T-helper 1 cell treated with Interleukin-12 subunit alpha and Interleukin-12 subunit beta and Interleukin-4 antibody, amounts not matched to agents 30 μg/mL and 1 μg/mL, for 36 hours (primary cell): ENCODE measurements around the gene CLASP1.
A peak's percentile ranks its signal among the peaks of the same experiment; 100 is the strongest.
"Not testable (repeated sequence)": the region's sequence is repeated elsewhere in the genome, so short reads cannot be mapped to it uniquely, and the experiment has no call there.

Experiments used
- H3K27ac Mint-ChIP-seq: one replicate; pipeline ENCODE4 v1.8.0; 2021; ENCODE audit warnings: mild to moderate bottlenecking, mixed read lengths
- H3K27me3 Mint-ChIP-seq: one replicate; pipeline ENCODE4 v1.8.0; 2021; ENCODE audit warnings: low read depth, mixed read lengths
- H3K36me3 Mint-ChIP-seq: one replicate; pipeline ENCODE4 v1.8.0; 2021; ENCODE audit warnings: low read depth, mixed read lengths
- H3K4me1 Mint-ChIP-seq: one replicate; pipeline ENCODE4 v1.8.0; 2021; ENCODE audit warnings: low read depth, mixed read lengths
- H3K4me3 Mint-ChIP-seq: one replicate; pipeline ENCODE4 v1.8.0; 2021; ENCODE audit warnings: mild to moderate bottlenecking, moderate library complexity, mixed read lengths
- H3K9me3 Mint-ChIP-seq: one replicate; pipeline ENCODE4 v1.8.0; 2021; ENCODE audit warnings: mixed read lengths

Gene CLASP1

DNA sequence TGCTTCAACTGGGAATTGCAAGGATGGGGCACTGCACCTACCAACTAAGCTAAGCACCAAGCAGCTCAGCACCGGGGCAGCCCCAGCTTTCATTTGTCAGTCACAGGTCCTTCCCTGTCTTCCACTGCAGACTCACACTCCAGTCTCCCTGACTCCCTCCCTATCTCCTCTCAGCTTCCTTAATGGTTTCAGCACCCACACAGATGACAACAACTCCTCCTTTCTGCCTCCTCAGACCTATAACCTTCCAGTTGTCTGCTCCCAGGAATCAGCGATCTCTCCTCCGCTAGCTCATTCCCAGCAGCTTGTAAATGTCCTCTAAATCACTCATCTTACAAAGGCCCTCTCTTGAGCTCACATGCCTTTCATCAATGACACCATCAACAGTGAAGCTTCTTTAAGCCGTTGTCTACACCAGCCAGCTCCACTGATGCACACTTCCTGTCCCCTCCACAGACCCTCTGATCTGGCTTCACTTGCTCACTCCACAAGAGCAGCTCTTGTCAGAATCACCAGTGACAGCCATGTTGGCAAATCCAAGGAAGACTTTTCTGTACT lies 32.1 kb downstream of the CLASP1 start:
- Mint-ChIP-seq H3K36me3 (peaks cover 4% of the 10 kb centered on the region), H3K4me3 (no peak overlapping the region), H3K4me1 (no peaks in the 10 kb centered on the region), H3K27ac (no peak overlapping the region), H3K9me3 (no peaks in the 10 kb centered on the region), H3K27me3 (no peaks in the 10 kb centered on the region)

GRCh38 chr2:121613774-121614173 lies 35.5 kb downstream of the CLASP1 start:
- H3K4me3 Mint-ChIP-seq = no peak overlapping the region
- no peaks in the 10 kb centered on the region for H3K27me3 Mint-ChIP-seq

GRCh38 chr2:121613152-121613551 lies 36.1 kb downstream of the CLASP1 start:
- Mint-ChIP-seq H3K4me3 (no peak overlapping the region), H3K27ac (no peak overlapping the region), H3K27me3 (no peaks in the 10 kb centered on the region), H3K4me1 (peaks cover 8% of the 10 kb centered on the region), H3K36me3 (peaks cover 4% of the 10 kb centered on the region), H3K9me3 (no peaks in the 10 kb centered on the region)

More at GRCh38 chr2:121613774-121614173, 35.5 kb downstream of the CLASP1 start:
- H3K27ac Mint-ChIP-seq = no peak overlapping the region
- peaks cover 6% of the 10 kb centered on the region for H3K4me1 Mint-ChIP-seq
- H3K9me3 Mint-ChIP-seq = no peaks in the 10 kb centered on the region
- peaks cover 4% of the 10 kb centered on the region for H3K36me3 Mint-ChIP-seq

DNA sequence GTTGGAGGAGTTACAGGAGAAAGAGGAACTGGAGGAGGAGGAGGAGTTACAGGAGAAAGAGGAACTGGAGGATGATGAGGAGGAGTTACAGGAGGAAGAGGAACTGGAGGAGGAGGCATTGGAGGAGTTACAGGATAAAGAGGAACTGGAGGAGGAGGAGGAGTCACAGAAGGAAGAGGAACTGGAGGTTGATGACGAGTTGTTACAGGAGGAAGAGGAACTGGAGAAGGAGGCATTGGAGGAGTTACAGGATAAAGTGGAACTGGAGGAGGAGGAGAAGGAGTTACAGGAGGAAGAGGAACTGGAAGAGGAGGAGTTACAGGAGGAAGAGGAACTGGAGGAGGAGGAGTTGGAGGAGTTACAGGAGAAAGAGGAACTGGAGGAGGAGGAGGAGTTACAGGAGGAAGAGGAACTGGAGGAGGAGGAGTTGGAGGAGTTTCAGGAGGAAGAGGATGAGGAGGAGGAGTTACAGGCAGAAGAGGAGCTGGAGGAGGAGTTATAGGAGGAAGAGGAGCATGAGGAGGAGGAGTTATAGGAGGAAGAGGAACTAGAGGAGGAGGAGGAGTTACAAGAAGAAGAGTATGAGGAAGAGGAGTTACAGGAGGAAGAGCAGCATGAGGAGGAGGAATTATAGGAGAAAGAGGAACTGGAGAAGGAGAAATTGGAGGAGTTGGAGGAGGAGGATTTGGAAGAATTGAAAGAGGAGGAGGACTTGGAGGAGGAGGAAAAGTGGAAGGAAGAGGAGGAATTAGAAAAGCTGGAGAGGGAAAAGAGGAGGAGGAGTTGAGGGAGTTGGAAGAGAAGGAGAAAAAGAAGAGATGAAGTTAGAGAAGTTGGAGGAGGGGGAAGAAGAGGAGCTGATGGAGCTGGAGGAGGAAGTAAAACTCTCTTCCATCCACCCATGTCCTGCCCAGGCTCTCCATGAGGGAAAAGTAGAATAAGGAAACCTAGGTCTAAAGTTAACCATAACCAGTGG lies 37.2 kb downstream of the CLASP1 start:
- H3K4me1 Mint-ChIP-seq = peaks cover 13% of the 10 kb centered on the region
- H3K4me3 Mint-ChIP-seq = no peak overlapping the region
- peaks cover 4% of the 10 kb centered on the region for H3K36me3 Mint-ChIP-seq
- H3K27ac Mint-ChIP-seq = no peak overlapping the region
- H3K9me3 Mint-ChIP-seq = no peaks in the 10 kb centered on the region
- no peaks in the 10 kb centered on the region for H3K27me3 Mint-ChIP-seq

- not testable (repeated sequence) for H3K27ac Mint-ChIP-seq
Observed at GRCh38 chr2:121611048-121611649, 38.1 kb downstream of the CLASP1 start.

DNA sequence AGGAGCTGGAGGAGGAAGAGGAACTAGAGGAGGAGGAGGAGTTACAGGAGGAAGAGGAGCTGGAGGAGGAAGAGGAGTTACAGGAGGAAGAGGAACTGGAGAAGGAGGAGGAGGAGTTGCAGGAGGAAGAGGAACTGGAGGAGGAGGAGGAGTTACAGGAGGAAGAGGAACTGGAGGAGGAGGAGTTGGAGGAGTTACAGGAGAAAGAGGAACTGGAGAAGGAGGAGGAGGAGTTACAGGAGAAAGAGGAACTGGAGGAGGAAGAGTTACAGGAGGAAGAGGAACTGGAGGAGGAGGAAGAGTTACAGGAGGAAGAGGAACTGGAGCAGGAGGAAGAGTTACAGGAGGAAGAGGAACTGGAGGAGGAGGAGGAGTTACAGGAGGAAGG lies 38.8 kb downstream of the CLASP1 start:
- H3K27me3 Mint-ChIP-seq, H3K9me3 Mint-ChIP-seq, H3K27ac Mint-ChIP-seq, H3K4me3 Mint-ChIP-seq: not testable (repeated sequence)
- H3K4me1 Mint-ChIP-seq = peaks cover 15% of the 10 kb centered on the region
- peaks cover 12% of the 10 kb centered on the region for H3K36me3 Mint-ChIP-seq

More at GRCh38 chr2:121611048-121611649, 38.1 kb downstream of the CLASP1 start:
- H3K9me3 Mint-ChIP-seq, H3K27me3 Mint-ChIP-seq, H3K36me3 Mint-ChIP-seq, H3K4me3 Mint-ChIP-seq: not testable (repeated sequence)
- peaks cover 15% of the 10 kb centered on the region for H3K4me1 Mint-ChIP-seq

DNA sequence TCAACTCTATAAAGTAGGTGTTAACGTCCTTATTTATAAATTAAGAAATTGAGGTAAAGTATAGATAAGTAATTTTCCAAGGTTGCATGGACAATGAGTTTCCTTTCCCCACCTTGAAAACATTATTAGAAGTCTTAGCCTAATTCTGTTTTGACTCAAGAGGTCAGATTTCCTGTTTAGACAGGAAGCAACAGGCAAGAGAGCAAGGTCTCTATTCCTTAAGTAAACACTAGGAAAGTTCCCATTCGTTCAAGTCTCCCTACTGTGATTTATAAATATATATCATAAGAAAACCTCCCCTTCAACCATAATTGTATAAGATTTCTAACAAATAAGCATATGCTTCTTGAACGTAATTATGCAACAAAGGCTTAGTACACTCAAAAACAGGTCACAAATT lies 40.3 kb downstream of the CLASP1 start:
- Mint-ChIP-seq H3K27me3 (no peaks in the 10 kb centered on the region), H3K4me3 (no peak overlapping the region), H3K4me1 (peaks cover 15% of the 10 kb centered on the region), H3K9me3 (no peaks in the 10 kb centered on the region), H3K27ac (no peak overlapping the region), H3K36me3 (peaks cover 14% of the 10 kb centered on the region)

DNA sequence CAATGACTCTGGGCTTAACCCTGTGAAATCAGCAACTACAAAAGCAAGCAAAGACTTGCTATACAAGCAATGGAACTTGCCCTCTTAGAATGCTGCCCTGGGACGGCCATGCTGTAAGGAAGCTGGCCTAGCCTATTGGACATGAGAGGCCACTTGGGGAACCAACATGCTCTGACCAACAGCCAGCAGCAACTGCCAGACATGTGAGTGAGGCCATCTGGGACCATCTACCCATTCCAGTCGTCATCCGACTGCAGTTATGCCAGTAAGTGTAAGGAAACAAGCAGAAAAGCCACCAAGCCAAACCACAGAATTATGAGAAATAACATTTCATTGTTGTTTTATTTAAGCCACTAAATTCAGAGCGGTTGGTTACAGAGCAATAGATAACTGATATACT lies 40.9 kb downstream of the CLASP1 start:
- Mint-ChIP-seq H3K36me3 (peaks cover 17% of the 10 kb centered on the region), H3K4me1 (peaks cover 15% of the 10 kb centered on the region), H3K4me3 (no peak overlapping the region), H3K27ac (no peak overlapping the region), H3K27me3 (no peaks in the 10 kb centered on the region), H3K9me3 (no peaks in the 10 kb centered on the region)

DNA sequence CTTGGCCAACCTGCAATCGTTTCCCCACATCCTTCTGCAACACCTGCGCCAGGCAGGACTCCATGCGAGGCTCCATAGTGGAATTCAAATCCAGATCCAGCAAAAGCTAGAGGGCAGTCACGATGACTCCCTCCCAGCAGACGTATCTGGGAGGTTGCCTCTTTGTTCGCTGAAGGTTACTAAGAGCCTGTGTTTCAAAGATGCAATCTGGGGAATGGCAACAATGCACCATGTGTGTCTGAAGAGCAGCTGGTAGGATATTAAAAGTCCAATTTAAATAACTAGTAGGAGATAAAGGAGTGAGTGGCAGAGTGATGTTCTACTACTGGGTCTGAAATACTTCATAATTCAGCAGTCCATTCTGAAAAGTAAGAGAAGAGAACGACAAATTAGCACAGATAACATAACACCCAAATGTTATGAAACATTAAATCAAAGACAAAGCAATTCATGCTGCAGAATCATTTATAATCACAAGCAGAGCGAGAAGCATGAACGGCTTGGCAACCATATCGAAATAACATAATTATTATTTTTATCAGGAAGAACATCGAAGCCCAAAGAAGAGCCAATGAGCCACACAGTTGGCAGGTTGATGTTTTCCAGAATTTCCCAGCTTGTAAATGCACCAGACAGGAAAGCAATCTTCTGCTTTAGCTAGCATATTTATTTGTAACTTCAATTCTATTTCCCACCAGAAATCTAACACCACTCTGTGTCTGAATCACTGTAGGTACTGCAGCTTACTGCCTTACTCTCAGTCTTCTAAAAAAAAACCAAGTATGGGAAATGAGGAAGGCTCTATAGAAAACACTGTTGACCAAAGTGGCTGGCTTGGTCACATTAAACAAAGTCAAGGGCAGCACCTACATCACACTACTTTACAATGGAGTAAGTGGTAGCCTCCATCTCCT lies 43.2 kb downstream of the CLASP1 start:
- Mint-ChIP-seq H3K9me3 (no peaks in the 10 kb centered on the region), H3K27ac (no peak overlapping the region), H3K4me1 (peaks cover 24% of the 10 kb centered on the region), H3K27me3 (no peaks in the 10 kb centered on the region), H3K36me3 (peaks cover 25% of the 10 kb centered on the region), H3K4me3 (no peak overlapping the region)

GRCh38 chr2:121603185-121603584 lies 46.1 kb downstream of the CLASP1 start:
- Mint-ChIP-seq H3K27ac (no peak overlapping the region), H3K4me3 (no peak overlapping the region), H3K4me1 (peaks cover 25% of the 10 kb centered on the region), H3K36me3 (peaks cover 25% of the 10 kb centered on the region), H3K27me3 (no peaks in the 10 kb centered on the region), H3K9me3 (no peaks in the 10 kb centered on the region)

DNA sequence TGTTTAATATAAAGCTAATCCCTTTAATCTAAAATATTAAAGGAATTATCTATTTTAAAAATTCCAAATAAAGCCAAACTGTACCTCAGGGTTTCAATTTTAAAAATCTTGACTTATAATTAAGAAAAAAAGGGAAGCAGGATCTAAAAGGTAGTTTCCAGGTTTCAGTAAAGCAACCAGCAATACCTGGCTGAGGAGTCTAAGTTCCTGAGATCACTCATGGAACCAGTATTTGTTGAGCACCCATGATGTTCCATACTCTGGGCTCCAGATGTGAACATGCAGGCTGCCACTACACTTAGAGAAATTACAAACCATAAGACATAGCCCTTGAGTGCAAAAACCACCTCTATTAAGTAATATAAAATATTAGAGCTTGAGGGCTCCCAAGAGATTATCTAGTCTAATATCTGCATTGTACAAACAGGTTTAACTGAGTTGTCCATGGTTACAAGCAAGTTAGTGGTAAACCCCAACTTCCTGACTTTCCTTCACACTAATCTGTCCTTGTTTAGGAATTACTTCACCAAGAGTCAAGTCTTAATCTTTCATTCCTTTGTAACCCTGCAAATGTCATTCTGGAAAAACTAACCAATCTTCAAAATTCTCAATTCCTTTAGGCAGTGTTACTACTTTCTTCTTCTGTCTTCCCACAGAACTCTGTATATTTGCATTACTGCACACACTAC lies 49.2 kb downstream of the CLASP1 start:
- Mint-ChIP-seq H3K27me3 (no peaks in the 10 kb centered on the region), H3K4me3 (no peak overlapping the region), H3K36me3 (peaks cover 13% of the 10 kb centered on the region), H3K27ac (no peak overlapping the region), H3K4me1 (peaks cover 40% of the 10 kb centered on the region), H3K9me3 (no peaks in the 10 kb centered on the region)

- peaks cover 7% of the 10 kb centered on the region for H3K36me3 Mint-ChIP-seq
- H3K9me3 Mint-ChIP-seq = no peaks in the 10 kb centered on the region
- no peak overlapping the region for H3K27ac Mint-ChIP-seq
- H3K27me3 Mint-ChIP-seq = no peaks in the 10 kb centered on the region
- H3K4me3 Mint-ChIP-seq = no peak overlapping the region
- H3K4me1 Mint-ChIP-seq = peaks cover 42% of the 10 kb centered on the region
Observed at GRCh38 chr2:121598087-121598486, 51.2 kb downstream of the CLASP1 start.

DNA sequence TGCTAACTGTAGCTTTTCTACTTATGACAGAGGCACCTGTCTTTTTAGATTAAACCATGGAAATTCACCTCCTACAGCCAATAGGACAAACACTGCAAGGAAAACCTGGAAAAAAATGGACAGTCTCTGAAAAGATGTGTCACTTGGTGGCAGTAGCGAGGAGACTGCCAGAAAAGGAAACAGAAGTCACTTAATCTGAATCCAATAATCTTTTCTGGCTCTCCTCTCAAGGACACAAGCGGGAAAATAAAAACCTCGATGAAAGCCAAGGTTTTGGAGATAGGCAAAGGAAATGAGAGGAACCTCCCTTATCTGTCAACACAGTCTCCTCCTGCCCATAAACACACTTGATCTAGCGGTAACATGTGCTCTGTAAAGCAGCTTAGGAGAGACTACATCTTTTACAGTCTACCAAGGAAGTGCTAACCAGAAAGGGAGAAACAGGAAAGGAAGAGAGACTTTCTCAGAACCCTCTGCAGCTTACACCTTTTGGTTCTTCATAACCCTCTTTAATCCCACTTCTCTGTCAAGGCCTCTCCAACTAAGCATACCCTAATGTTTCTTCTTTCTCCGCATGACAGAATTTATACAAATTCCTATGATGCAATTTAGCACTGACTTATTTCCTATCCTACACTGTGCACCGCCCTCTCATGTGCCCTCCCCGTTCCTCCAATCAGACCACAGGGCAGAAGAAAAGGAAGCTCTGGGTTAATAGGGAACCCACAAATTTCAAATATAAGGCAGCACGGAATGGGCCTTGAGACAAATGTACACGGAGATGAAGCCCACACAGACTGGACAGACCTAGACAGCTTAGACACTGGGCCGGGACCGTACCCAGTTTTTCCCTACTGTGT lies 52.8 kb downstream of the CLASP1 start:
- no peaks in the 10 kb centered on the region for H3K36me3 Mint-ChIP-seq
- H3K4me3 Mint-ChIP-seq = peak overlapping the region; percentile 76
- H3K27me3 Mint-ChIP-seq = no peaks in the 10 kb centered on the region
- H3K4me1 Mint-ChIP-seq = peaks cover 35% of the 10 kb centered on the region
- peak overlapping the region; percentile 77 for H3K27ac Mint-ChIP-seq
- H3K9me3 Mint-ChIP-seq = no peaks in the 10 kb centered on the region
